ENCODE results near the gene GTF3C1. TPM values are rescaled to one million over a fixed set of nuclear protein-coding genes. Genes with fewer than 3 reads are reported as not detected.
"Not testable (repeated sequence)": the region's sequence is repeated elsewhere in the genome, so short reads cannot be mapped to it uniquely, and the experiment has no call there.

The GTF3C1 gene
- total RNA-seq, 1 donor from 2014 or later: 98.7 TPM

GRCh38 chr16:27576729-27577128, 27.0 kb upstream of the GTF3C1 start:
- TF ChIP-seq CTCF (IDR thresholded peaks at IDR 0.05; ENCODE audit: unreplicated experiment): no peak
- Mint-ChIP-seq H3K9me3 (ENCODE audit: unreplicated experiment) (no peaks in the 10 kb centered on the region), H3K36me3 (ENCODE audit: low read depth, unreplicated experiment) (peaks cover 11% of the 10 kb centered on the region), H3K27ac (ENCODE audit: unreplicated experiment) (no peak overlapping the region), H3K27me3 (ENCODE audit: unreplicated experiment) (no peaks in the 10 kb centered on the region), H3K4me1 (ENCODE audit: unreplicated experiment) (peaks cover 2% of the 10 kb centered on the region), H3K4me3 (ENCODE audit: unreplicated experiment) (no peak overlapping the region)
- no peak for DNase-seq (ENCODE audit: low spot score)

- Mint-ChIP-seq H3K36me3 (ENCODE audit: low read depth, unreplicated experiment) (peaks cover 6% of the 10 kb centered on the region), H3K27me3 (ENCODE audit: unreplicated experiment) (peaks cover 4% of the 10 kb centered on the region), H3K4me3 (ENCODE audit: unreplicated experiment) (no peak overlapping the region), H3K4me1 (ENCODE audit: unreplicated experiment) (no peaks in the 10 kb centered on the region), H3K27ac (ENCODE audit: unreplicated experiment) (no peak overlapping the region), H3K9me3 (ENCODE audit: unreplicated experiment) (no peaks in the 10 kb centered on the region)
- DNase-seq (ENCODE audit: low spot score): no peak
- no peak for TF ChIP-seq CTCF (IDR thresholded peaks at IDR 0.05; ENCODE audit: unreplicated experiment)
Observed at GRCh38 chr16:27572711-27573110, 23.0 kb upstream of the GTF3C1 start.

GRCh38 chr16:27571433-27572326, 22.0 kb upstream of the GTF3C1 start:
- H3K9me3 Mint-ChIP-seq (ENCODE audit: unreplicated experiment): no peaks in the 10 kb centered on the region
- TF ChIP-seq CTCF (IDR thresholded peaks at IDR 0.05; ENCODE audit: unreplicated experiment): no peak
- peaks cover 6% of the 10 kb centered on the region for H3K36me3 Mint-ChIP-seq (ENCODE audit: low read depth, unreplicated experiment)
- H3K27ac Mint-ChIP-seq (ENCODE audit: unreplicated experiment): no peak overlapping the region
- H3K27me3 Mint-ChIP-seq (ENCODE audit: unreplicated experiment): peaks cover 4% of the 10 kb centered on the region
- H3K4me1 Mint-ChIP-seq (ENCODE audit: unreplicated experiment): peaks cover 1% of the 10 kb centered on the region
- DNase-seq (ENCODE audit: low spot score): no peak
- H3K4me3 Mint-ChIP-seq (ENCODE audit: unreplicated experiment): no peak overlapping the region

- H3K27ac Mint-ChIP-seq (ENCODE audit: unreplicated experiment); H3K9me3 Mint-ChIP-seq (ENCODE audit: unreplicated experiment); H3K27me3 Mint-ChIP-seq (ENCODE audit: unreplicated experiment); DNase-seq (ENCODE audit: low spot score); H3K4me1 Mint-ChIP-seq (ENCODE audit: unreplicated experiment); H3K4me3 Mint-ChIP-seq (ENCODE audit: unreplicated experiment); H3K36me3 Mint-ChIP-seq (ENCODE audit: low read depth, unreplicated experiment): not testable (repeated sequence)
Observed at GRCh38 chr16:27570986-27571385, 21.3 kb upstream of the GTF3C1 start.

GRCh38 chr16:27568077-27568476, 18.4 kb upstream of the GTF3C1 start:
- no peak for DNase-seq (ENCODE audit: low spot score)
- TF ChIP-seq CTCF (IDR thresholded peaks at IDR 0.05; ENCODE audit: unreplicated experiment): no peak
- peaks cover 4% of the 10 kb centered on the region for H3K4me1 Mint-ChIP-seq (ENCODE audit: unreplicated experiment)
- no peak overlapping the region for H3K27ac Mint-ChIP-seq (ENCODE audit: unreplicated experiment)
- H3K27me3 Mint-ChIP-seq (ENCODE audit: unreplicated experiment): peaks cover 6% of the 10 kb centered on the region
- no peak overlapping the region for H3K4me3 Mint-ChIP-seq (ENCODE audit: unreplicated experiment)
- no peaks in the 10 kb centered on the region for H3K36me3 Mint-ChIP-seq (ENCODE audit: low read depth, unreplicated experiment)
- H3K9me3 Mint-ChIP-seq (ENCODE audit: unreplicated experiment): no peaks in the 10 kb centered on the region

All from endothelial cell (in vitro differentiated cells).